ENCODE measurements around the gene NHSL2.

DNA sequence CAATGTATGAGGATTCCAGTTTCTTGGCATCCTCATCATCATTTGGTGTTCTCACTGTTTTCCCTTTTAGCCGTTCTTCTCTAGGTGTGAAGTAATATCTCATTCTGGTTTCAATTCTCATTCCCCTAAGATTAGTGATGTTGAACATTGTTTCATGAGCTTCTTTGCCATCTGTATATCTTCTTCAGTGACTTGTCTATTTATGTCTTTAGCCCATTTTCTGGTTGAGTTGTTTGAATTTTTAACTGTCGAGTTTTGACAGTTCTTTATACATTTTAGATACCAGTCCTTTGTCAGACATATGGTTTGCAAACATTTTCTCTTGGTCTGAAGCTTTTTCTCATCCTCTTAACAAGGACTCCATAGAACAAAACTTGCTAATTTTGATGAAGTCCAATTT, 101.1 kb downstream of the NHSL2 start:
- TF ChIP-seq, protein P1, sequence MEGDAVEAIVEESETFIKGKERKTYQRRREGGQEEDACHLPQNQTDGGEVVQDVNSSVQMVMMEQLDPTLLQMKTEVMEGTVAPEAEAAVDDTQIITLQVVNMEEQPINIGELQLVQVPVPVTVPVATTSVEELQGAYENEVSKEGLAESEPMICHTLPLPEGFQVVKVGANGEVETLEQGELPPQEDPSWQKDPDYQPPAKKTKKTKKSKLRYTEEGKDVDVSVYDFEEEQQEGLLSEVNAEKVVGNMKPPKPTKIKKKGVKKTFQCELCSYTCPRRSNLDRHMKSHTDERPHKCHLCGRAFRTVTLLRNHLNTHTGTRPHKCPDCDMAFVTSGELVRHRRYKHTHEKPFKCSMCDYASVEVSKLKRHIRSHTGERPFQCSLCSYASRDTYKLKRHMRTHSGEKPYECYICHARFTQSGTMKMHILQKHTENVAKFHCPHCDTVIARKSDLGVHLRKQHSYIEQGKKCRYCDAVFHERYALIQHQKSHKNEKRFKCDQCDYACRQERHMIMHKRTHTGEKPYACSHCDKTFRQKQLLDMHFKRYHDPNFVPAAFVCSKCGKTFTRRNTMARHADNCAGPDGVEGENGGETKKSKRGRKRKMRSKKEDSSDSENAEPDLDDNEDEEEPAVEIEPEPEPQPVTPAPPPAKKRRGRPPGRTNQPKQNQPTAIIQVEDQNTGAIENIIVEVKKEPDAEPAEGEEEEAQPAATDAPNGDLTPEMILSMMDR (IDR thresholded peaks at IDR 0.05): no peak
- TF ChIP-seq POLR2A (IDR thresholded peaks at IDR 0.05) (no peak), POLR2AphosphoS5 (IDR thresholded peaks at IDR 0.05) (no peak), EP300 (IDR thresholded peaks at IDR 0.05) (no peak)

Data from gastroesophageal sphincter (tissue), 3 donors.